HCT116 (cell line): ENCODE data around the gene TRNAU1AP.

Experiments
- ELF1 ChIP-seq: IDR thresholded peaks from 2 replicates; pipeline ENCODE4 v1.6.1; 2012; ENCODE audit warnings: low read depth, borderline replicate concordance
- EZH2 ChIP-seq: fragments of 200-600 bp; sonication (generic); IDR thresholded peaks from 2 replicates; pipeline ENCODE4 v1.6.1; 2017; ENCODE audit warnings: antibody characterized with exemption, mixed run types
- EZH2phosphoT487 ChIP-seq: fragments of 200-600 bp; IDR thresholded peaks from 2 replicates; pipeline ENCODE4 v1.6.1; 2018; ENCODE audit warnings: antibody characterized with exemption, borderline replicate concordance
- JUND ChIP-seq: IDR thresholded peaks from 2 replicates; pipeline ENCODE4 v1.6.1; 2012
- POLR2A ChIP-seq: IDR thresholded peaks from 2 replicates; pipeline ENCODE4 v1.7.0; 2011; ENCODE audit warnings: borderline replicate concordance; ENCODE audit not compliant: insufficient read depth, insufficient read length; ENCODE audit errors: extremely low read depth
- POLR2AphosphoS5 ChIP-seq: IDR thresholded peaks from 2 replicates; pipeline ENCODE4 v1.6.1; 2011; ENCODE audit warnings: mild to moderate bottlenecking, low read depth, low read length, moderate library complexity
- RAD21 ChIP-seq: IDR thresholded peaks from 2 replicates; pipeline ENCODE4 v1.6.1; 2012; ENCODE audit warnings: low read depth, mild to moderate bottlenecking
- SP1 ChIP-seq: IDR thresholded peaks from 2 replicates; pipeline ENCODE4 v1.6.1; 2012; ENCODE audit warnings: low read depth
- YY1 ChIP-seq: IDR thresholded peaks from 2 replicates; pipeline ENCODE4 v1.6.1; 2011; ENCODE audit warnings: low read length, low read depth, moderate library complexity, mild to moderate bottlenecking; ENCODE audit not compliant: insufficient replicate concordance; ENCODE audit errors: extremely low read depth
- ZFX ChIP-seq: fragments of 450-650 bp; IDR thresholded peaks from 2 replicates; pipeline ENCODE4 v1.6.1; 2017
- ZNF274 ChIP-seq: fragments of 200-500 bp; sonication (Bioruptor generic); IDR thresholded peaks from 2 replicates; pipeline ENCODE4 v1.6.1; 2014; ENCODE audit warnings: mild to moderate bottlenecking, low read depth, low read length, inconsistent platforms
- TF ChIP-seq, protein P1 (sequence below), 3 experiments: fragments of 200-600 bp in 1 of 3; sonication (generic) in 1 of 3; IDR thresholded peaks in 2 of 3; conservative IDR thresholded peaks in 1 of 3; 2 replicates each; pipeline ENCODE4 v1.5.1; 2012 to 2017; ENCODE audit warnings: low read depth in 2 of 3, low read length in 2 of 3, antibody characterized with exemption in 1 of 3, borderline replicate concordance in 1 of 3, control low read depth in 1 of 3, mild to moderate bottlenecking in 1 of 3, mixed read lengths in 1 of 3, mixed run types in 1 of 3, moderate library complexity in 1 of 3; ENCODE audit not compliant: insufficient read depth in 1 of 3
- TF ChIP-seq, protein P2 (sequence below): IDR thresholded peaks from 2 replicates; pipeline ENCODE4 v1.6.1; 2012; ENCODE audit warnings: low read depth

DNA sequence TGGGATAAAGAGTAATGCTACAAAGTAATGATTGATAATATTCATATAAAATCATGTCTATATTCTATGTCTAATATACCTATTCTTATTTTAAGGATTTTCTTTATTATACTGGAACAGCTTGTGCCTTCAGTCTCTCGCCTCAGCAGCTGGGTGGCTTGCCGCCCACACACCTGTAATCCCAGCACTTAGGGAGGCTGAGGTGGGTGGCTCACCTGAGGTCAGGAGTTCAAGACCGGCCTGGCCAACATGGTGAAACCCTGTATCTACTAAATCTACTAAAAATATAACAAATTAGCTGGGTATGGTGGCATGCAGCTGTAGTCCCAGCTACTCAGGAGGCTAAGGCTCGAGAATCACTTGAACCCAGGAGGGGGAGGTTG is 7.6 kb upstream of the TRNAU1AP start:
- no peak for TF ChIP-seq POLR2AphosphoS5
- TF ChIP-seq, protein P1, sequence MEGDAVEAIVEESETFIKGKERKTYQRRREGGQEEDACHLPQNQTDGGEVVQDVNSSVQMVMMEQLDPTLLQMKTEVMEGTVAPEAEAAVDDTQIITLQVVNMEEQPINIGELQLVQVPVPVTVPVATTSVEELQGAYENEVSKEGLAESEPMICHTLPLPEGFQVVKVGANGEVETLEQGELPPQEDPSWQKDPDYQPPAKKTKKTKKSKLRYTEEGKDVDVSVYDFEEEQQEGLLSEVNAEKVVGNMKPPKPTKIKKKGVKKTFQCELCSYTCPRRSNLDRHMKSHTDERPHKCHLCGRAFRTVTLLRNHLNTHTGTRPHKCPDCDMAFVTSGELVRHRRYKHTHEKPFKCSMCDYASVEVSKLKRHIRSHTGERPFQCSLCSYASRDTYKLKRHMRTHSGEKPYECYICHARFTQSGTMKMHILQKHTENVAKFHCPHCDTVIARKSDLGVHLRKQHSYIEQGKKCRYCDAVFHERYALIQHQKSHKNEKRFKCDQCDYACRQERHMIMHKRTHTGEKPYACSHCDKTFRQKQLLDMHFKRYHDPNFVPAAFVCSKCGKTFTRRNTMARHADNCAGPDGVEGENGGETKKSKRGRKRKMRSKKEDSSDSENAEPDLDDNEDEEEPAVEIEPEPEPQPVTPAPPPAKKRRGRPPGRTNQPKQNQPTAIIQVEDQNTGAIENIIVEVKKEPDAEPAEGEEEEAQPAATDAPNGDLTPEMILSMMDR (IDR thresholded peaks at IDR 0.05 in 2 of 3, conservative IDR thresholded peaks at IDR 0.05 in 1 of 3; ENCODE audit: borderline replicate concordance in 1 of 3, insufficient read depth in 1 of 3, low read depth in 2 of 3, low read length in 2 of 3): no peak
- TF ChIP-seq EZH2phosphoT487: no peak
- TF ChIP-seq, protein P2, sequence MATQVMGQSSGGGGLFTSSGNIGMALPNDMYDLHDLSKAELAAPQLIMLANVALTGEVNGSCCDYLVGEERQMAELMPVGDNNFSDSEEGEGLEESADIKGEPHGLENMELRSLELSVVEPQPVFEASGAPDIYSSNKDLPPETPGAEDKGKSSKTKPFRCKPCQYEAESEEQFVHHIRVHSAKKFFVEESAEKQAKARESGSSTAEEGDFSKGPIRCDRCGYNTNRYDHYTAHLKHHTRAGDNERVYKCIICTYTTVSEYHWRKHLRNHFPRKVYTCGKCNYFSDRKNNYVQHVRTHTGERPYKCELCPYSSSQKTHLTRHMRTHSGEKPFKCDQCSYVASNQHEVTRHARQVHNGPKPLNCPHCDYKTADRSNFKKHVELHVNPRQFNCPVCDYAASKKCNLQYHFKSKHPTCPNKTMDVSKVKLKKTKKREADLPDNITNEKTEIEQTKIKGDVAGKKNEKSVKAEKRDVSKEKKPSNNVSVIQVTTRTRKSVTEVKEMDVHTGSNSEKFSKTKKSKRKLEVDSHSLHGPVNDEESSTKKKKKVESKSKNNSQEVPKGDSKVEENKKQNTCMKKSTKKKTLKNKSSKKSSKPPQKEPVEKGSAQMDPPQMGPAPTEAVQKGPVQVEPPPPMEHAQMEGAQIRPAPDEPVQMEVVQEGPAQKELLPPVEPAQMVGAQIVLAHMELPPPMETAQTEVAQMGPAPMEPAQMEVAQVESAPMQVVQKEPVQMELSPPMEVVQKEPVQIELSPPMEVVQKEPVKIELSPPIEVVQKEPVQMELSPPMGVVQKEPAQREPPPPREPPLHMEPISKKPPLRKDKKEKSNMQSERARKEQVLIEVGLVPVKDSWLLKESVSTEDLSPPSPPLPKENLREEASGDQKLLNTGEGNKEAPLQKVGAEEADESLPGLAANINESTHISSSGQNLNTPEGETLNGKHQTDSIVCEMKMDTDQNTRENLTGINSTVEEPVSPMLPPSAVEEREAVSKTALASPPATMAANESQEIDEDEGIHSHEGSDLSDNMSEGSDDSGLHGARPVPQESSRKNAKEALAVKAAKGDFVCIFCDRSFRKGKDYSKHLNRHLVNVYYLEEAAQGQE: no peak
- TF ChIP-seq EZH2: no peak
- no peak for TF ChIP-seq RAD21
- TF ChIP-seq YY1: no peak
- no peak for TF ChIP-seq ELF1
- TF ChIP-seq ZFX: no peak
- no peak for TF ChIP-seq POLR2A
- TF ChIP-seq ZNF274: no peak
- TF ChIP-seq SP1: no peak
- no peak for TF ChIP-seq JUND
